WTC11 (cell line): ENCODE results near the gene ALG8. TPM values are rescaled to one million over a fixed set of nuclear protein-coding genes. Genes with fewer than 3 reads are reported as not detected.

Experiments used
- ATAC-seq: fragments of 200-7000 bp; cut with Tn5 transposase; 2 replicates; pipeline ENCODE4 v1.10.0; 2021; ENCODE audit warnings: mild to moderate bottlenecking, moderate library complexity
- CTCF ChIA-PET: fragments of 300-600 bp; sonication (Branson Sonifier 250); formaldehyde crosslinking; loops from one replicate; lab custom pipeline; 2021; ENCODE audit warnings: antibody characterized with exemption; lab: Charles Lee
- POLR2A ChIA-PET: fragments of 350-600 bp; sonication (Branson Sonifier 250); formaldehyde crosslinking; loops from one replicate; lab custom pipeline; 2021; ENCODE audit warnings: antibody characterized with exemption; lab: Charles Lee
- DNase-seq: peaks from one replicate; pipeline ENCODE4 v3.0.0; 2021; ENCODE audit warnings: low spot score
- H3K27ac Mint-ChIP-seq: 2 replicates; pipeline ENCODE4 v1.8.0; 2021; ENCODE audit warnings: mixed read lengths
- H3K27me3 Mint-ChIP-seq: 2 replicates; pipeline ENCODE4 v1.8.0; 2021; ENCODE audit warnings: low read depth, mild to moderate bottlenecking, moderate library complexity, mixed read lengths
- H3K36me3 Mint-ChIP-seq: 2 replicates; pipeline ENCODE4 v1.8.0; 2021; ENCODE audit warnings: mixed read lengths
- H3K4me1 Mint-ChIP-seq: 2 replicates; pipeline ENCODE4 v1.8.0; 2022; ENCODE audit warnings: mixed read lengths
- H3K4me3 Mint-ChIP-seq: 2 replicates; pipeline ENCODE4 v1.8.0; 2021; ENCODE audit warnings: mild to moderate bottlenecking, moderate library complexity, mixed read lengths
- H3K9me3 Mint-ChIP-seq: 2 replicates; pipeline ENCODE4 v1.8.0; 2021; ENCODE audit warnings: mixed read lengths
- CREM ChIP-seq: sonication (generic); formaldehyde crosslinking; IDR thresholded peaks from 2 replicates; pipeline ENCODE4 v1.8.1; 2022; ENCODE audit warnings: mild to moderate bottlenecking, missing genetic modification reagents, moderate library complexity
- ELF4 ChIP-seq: sonication (generic); formaldehyde crosslinking; IDR thresholded peaks from 2 replicates; pipeline ENCODE4 v1.8.1; 2022; ENCODE audit warnings: low read depth, mild to moderate bottlenecking, moderate library complexity, missing genetic modification reagents
- EMX1 ChIP-seq: fragments of 250-450 bp; sonication (Bioruptor Pico); IDR thresholded peaks from 2 replicates; pipeline ENCODE4 v1.8.0; 2021; ENCODE audit warnings: mild to moderate bottlenecking
- ETV6 ChIP-seq: sonication (generic); formaldehyde crosslinking; IDR thresholded peaks from 2 replicates; pipeline ENCODE4 v1.8.1; 2022; ENCODE audit warnings: mild to moderate bottlenecking, missing genetic modification reagents
- FOXJ3 ChIP-seq: sonication (generic); formaldehyde crosslinking; IDR thresholded peaks from 2 replicates; pipeline ENCODE4 v1.9.0; 2021; ENCODE audit warnings: missing genetic modification reagents, mild to moderate bottlenecking, borderline replicate concordance
- FOXK1 ChIP-seq: sonication (generic); formaldehyde crosslinking; IDR thresholded peaks from 2 replicates; pipeline ENCODE4 v1.8.0; 2022; ENCODE audit warnings: mild to moderate bottlenecking, moderate library complexity, missing genetic modification reagents
- FOXP1 ChIP-seq: sonication (generic); formaldehyde crosslinking; IDR thresholded peaks from 2 replicates; pipeline ENCODE4 v1.8.0; 2022; ENCODE audit warnings: missing genetic modification reagents, mild to moderate bottlenecking, moderate library complexity, borderline replicate concordance
- KAT7 ChIP-seq: sonication (generic); formaldehyde crosslinking; IDR thresholded peaks from 2 replicates; pipeline ENCODE4 v1.8.1; 2023; ENCODE audit warnings: missing genetic modification reagents, mild to moderate bottlenecking, borderline replicate concordance
- MYBL2 ChIP-seq: sonication (generic); formaldehyde crosslinking; IDR thresholded peaks from 2 replicates; pipeline ENCODE4 v1.8.1; 2023; ENCODE audit warnings: mild to moderate bottlenecking, moderate library complexity, missing genetic modification reagents
- NFATC4 ChIP-seq: fragments of 250-450 bp; sonication (Bioruptor Pico); IDR thresholded peaks from 2 replicates; pipeline ENCODE4 v1.9.0; 2021; ENCODE audit warnings: mild to moderate bottlenecking
- NR3C1 ChIP-seq: sonication (generic); formaldehyde crosslinking; conservative IDR thresholded peaks from 2 replicates; pipeline ENCODE4 v1.8.1; 2023; ENCODE audit warnings: low read depth, mild to moderate bottlenecking, missing genetic modification reagents
- PRRX2 ChIP-seq: fragments of 250-450 bp; sonication (Bioruptor Pico); IDR thresholded peaks from 2 replicates; pipeline ENCODE4 v1.8.0; 2021; ENCODE audit warnings: mild to moderate bottlenecking
- RELA ChIP-seq: sonication (generic); formaldehyde crosslinking; IDR thresholded peaks from 2 replicates; pipeline ENCODE4 v1.8.1; 2022; ENCODE audit warnings: missing genetic modification reagents, mild to moderate bottlenecking, borderline replicate concordance
- ZNF219 ChIP-seq: sonication (generic); formaldehyde crosslinking; IDR thresholded peaks from 2 replicates; pipeline ENCODE4 v1.8.0; 2023; ENCODE audit warnings: missing genetic modification reagents, mild to moderate bottlenecking, borderline replicate concordance
- ZNF263 ChIP-seq: sonication (generic); formaldehyde crosslinking; IDR thresholded peaks from 2 replicates; pipeline ENCODE4 v1.8.1; 2022; ENCODE audit warnings: low read depth, mild to moderate bottlenecking, moderate library complexity, missing genetic modification reagents
- ZNF423 ChIP-seq: fragments of 250-450 bp; sonication (Bioruptor Pico); IDR thresholded peaks from 2 replicates; pipeline ENCODE4 v2.1.2; 2022; ENCODE audit warnings: mild to moderate bottlenecking, moderate library complexity
- total RNA-seq: library from RNA; stranded (reverse); gene quantifications from 3 replicates; pipeline ENCODE4 v1.2.3, GENCODE V29; 2021
- TF ChIP-seq, protein P1 (sequence below): sonication (generic); formaldehyde crosslinking; IDR thresholded peaks from 2 replicates; pipeline ENCODE4 v1.8.0; 2022; ENCODE audit warnings: mild to moderate bottlenecking, missing genetic modification reagents
- TF ChIP-seq, protein P2 (sequence below): fragments of 250-450 bp; sonication (Bioruptor Pico); IDR thresholded peaks from 2 replicates; pipeline ENCODE4 v1.9.0; 2021; ENCODE audit warnings: mild to moderate bottlenecking
- TF ChIP-seq, protein P3 (sequence below): sonication (generic); formaldehyde crosslinking; IDR thresholded peaks from 2 replicates; pipeline ENCODE4 v1.8.0; 2023; ENCODE audit warnings: mild to moderate bottlenecking, missing genetic modification reagents
- TF ChIP-seq, protein P4 (sequence below): sonication (generic); formaldehyde crosslinking; IDR thresholded peaks from 2 replicates; pipeline ENCODE4 v1.8.1; 2023; ENCODE audit warnings: mild to moderate bottlenecking, moderate library complexity, missing genetic modification reagents
- TF ChIP-seq, protein P5 (sequence below): sonication (generic); formaldehyde crosslinking; IDR thresholded peaks from 2 replicates; pipeline ENCODE4 v1.8.1; 2022; ENCODE audit warnings: low read depth, mild to moderate bottlenecking, moderate library complexity, missing genetic modification reagents, borderline replicate concordance
- TF ChIP-seq, protein P6 (sequence below): fragments of 250-450 bp; sonication (Bioruptor Pico); conservative IDR thresholded peaks from 2 replicates; pipeline ENCODE4 v1.9.0; 2021; ENCODE audit warnings: mild to moderate bottlenecking
- TF ChIP-seq, protein P7 (sequence below): sonication (generic); formaldehyde crosslinking; IDR thresholded peaks from 2 replicates; pipeline ENCODE4 v1.8.1; 2022; ENCODE audit warnings: mild to moderate bottlenecking, missing genetic modification reagents, moderate library complexity, borderline replicate concordance
- TF ChIP-seq, protein P8 (sequence below): sonication (generic); formaldehyde crosslinking; IDR thresholded peaks from 2 replicates; pipeline ENCODE4 v1.8.0; 2022; ENCODE audit warnings: mild to moderate bottlenecking, missing genetic modification reagents

Gene ALG8
- total RNA-seq, 1 experiment from 2014 or later = 63.8 TPM

DNA sequence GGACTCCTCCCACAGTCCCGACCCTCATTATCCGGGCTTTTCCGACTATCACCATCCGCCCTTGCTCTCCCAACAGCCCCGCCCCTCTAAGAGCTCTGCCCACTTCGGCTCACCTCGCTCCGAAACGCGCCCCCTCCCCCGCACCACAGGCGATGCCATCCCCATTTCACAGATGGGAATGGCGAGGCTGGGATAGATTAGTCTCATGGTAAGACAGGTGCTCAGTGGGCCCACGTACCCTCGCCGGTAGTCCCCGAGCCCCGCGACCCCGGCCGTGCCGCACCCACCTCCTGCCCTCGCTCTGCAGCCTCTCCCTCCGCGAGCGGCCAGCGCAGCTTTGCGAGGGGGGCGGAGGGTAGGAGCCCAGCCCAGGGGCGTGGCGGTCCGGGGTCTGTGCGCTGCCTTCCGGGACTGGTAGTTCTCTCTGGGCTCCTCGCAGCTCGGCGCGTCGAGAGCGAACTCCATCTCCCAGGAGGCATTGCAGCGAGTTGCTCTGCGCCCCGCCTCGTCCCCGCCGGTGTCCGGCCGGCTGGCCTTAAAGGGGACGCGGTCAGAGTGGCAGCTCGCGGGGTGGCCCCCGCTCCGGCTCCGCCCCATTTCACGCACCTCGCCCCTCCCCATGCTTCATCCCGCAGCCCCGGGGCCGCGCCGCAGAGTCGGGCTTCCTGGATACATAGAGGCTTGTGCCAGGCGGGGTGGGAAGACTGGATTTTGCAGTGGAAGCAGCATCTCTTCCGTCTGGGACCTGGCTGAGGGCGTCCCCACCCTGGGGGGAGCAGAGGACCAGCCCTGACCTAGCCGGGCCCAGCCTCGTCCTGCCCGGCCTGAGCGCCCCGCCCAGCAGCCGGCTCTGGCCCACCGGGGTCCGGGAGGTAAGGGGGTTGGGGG lies 49.1 kb upstream of the ALG8 start, which contains the start of the genes KCTD21 and USP35:
TSS of gene KCTD21 (minus strand) at position 341 of the 888 bp plus-strand sequence. CDS start 14,072 bp downstream, outside the sequence.
TSS of gene USP35 (plus strand) at position 634 of the 888 bp plus-strand sequence. CDS start 7,327 bp downstream, outside the sequence.
- ChIA-PET POLR2A (interaction anchor here (0.8 to 1.5 kb wide), 4 partner anchors 9 to 229 kb away, joined by 3 to 9 read pairs (median 3); partner anchors contain the start of genes ALG8 and GAB2), CTCF (interaction anchor here (0.5 to 2.2 kb wide), 10 partner anchors 11 to 544 kb away, joined by 3 to 11 read pairs (median 4); partner anchors contain the start of genes ALG8 and GAB2)
- H3K36me3 Mint-ChIP-seq = no peaks in the 10 kb centered on the region
- DNase-seq = peak; percentile 97
- peak within 1 kb of the TSS; percentile 91 for H3K4me3 Mint-ChIP-seq
- H3K27me3 Mint-ChIP-seq = no peaks in the 10 kb centered on the region; the same call in 1 of the 2 replicates
- H3K4me1 Mint-ChIP-seq = peaks cover 23% of the 10 kb centered on the region
- peak; percentile 95 for ATAC-seq
- no peaks in the 10 kb centered on the region for H3K9me3 Mint-ChIP-seq
- no peak within 1 kb of the TSS; the same call in 1 of the 2 replicates for H3K27ac Mint-ChIP-seq
- TF ChIP-seq ZNF263 (CRISPR knock-in tag) = no peak
- TF ChIP-seq, protein P1, sequence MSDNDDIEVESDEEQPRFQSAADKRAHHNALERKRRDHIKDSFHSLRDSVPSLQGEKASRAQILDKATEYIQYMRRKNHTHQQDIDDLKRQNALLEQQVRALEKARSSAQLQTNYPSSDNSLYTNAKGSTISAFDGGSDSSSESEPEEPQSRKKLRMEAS (CRISPR knock-in tag) = peak; percentile 72
- peak; percentile 56 for TF ChIP-seq ETV6 (CRISPR knock-in tag)
- TF ChIP-seq NFATC4 (CRISPR knock-in tag) = no peak
- peak; percentile 21; the same call in 1 of the 2 replicates for TF ChIP-seq CREM (CRISPR knock-in tag)
- no peak; the same call in 1 of the 2 replicates for TF ChIP-seq EMX1
- TF ChIP-seq, protein P2, sequence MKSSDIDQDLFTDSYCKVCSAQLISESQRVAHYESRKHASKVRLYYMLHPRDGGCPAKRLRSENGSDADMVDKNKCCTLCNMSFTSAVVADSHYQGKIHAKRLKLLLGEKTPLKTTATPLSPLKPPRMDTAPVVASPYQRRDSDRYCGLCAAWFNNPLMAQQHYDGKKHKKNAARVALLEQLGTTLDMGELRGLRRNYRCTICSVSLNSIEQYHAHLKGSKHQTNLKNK (CRISPR knock-in tag) = no peak
- TF ChIP-seq FOXP1 = no peak
- no peak for TF ChIP-seq MYBL2 (CRISPR knock-in tag)
- TF ChIP-seq, protein P3, sequence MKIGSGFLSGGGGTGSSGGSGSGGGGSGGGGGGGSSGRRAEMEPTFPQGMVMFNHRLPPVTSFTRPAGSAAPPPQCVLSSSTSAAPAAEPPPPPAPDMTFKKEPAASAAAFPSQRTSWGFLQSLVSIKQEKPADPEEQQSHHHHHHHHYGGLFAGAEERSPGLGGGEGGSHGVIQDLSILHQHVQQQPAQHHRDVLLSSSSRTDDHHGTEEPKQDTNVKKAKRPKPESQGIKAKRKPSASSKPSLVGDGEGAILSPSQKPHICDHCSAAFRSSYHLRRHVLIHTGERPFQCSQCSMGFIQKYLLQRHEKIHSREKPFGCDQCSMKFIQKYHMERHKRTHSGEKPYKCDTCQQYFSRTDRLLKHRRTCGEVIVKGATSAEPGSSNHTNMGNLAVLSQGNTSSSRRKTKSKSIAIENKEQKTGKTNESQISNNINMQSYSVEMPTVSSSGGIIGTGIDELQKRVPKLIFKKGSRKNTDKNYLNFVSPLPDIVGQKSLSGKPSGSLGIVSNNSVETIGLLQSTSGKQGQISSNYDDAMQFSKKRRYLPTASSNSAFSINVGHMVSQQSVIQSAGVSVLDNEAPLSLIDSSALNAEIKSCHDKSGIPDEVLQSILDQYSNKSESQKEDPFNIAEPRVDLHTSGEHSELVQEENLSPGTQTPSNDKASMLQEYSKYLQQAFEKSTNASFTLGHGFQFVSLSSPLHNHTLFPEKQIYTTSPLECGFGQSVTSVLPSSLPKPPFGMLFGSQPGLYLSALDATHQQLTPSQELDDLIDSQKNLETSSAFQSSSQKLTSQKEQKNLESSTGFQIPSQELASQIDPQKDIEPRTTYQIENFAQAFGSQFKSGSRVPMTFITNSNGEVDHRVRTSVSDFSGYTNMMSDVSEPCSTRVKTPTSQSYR (CRISPR knock-in tag) = no peak
- no peak for TF ChIP-seq PRRX2 (CRISPR knock-in tag)
- TF ChIP-seq RELA (CRISPR knock-in tag) = no peak
- TF ChIP-seq, protein P4, sequence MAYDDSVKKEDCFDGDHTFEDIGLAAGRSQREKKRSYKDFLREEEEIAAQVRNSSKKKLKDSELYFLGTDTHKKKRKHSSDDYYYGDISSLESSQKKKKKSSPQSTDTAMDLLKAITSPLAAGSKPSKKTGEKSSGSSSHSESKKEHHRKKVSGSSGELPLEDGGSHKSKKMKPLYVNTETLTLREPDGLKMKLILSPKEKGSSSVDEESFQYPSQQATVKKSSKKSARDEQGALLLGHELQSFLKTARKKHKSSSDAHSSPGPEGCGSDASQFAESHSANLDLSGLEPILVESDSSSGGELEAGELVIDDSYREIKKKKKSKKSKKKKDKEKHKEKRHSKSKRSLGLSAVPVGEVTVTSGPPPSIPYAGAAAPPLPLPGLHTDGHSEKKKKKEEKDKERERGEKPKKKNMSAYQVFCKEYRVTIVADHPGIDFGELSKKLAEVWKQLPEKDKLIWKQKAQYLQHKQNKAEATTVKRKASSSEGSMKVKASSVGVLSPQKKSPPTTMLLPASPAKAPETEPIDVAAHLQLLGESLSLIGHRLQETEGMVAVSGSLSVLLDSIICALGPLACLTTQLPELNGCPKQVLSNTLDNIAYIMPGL (CRISPR knock-in tag) = no peak
- TF ChIP-seq, protein P5, sequence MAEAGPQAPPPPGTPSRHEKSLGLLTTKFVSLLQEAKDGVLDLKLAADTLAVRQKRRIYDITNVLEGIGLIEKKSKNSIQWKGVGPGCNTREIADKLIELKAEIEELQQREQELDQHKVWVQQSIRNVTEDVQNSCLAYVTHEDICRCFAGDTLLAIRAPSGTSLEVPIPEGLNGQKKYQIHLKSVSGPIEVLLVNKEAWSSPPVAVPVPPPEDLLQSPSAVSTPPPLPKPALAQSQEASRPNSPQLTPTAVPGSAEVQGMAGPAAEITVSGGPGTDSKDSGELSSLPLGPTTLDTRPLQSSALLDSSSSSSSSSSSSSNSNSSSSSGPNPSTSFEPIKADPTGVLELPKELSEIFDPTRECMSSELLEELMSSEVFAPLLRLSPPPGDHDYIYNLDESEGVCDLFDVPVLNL (CRISPR knock-in tag) = no peak
- TF ChIP-seq NR3C1 (CRISPR knock-in tag) = no peak
- TF ChIP-seq ELF4 (CRISPR knock-in tag) = no peak
- no peak for TF ChIP-seq FOXJ3 (CRISPR knock-in tag)
- no peak for TF ChIP-seq KAT7 (CRISPR knock-in tag)
- TF ChIP-seq, protein P6, sequence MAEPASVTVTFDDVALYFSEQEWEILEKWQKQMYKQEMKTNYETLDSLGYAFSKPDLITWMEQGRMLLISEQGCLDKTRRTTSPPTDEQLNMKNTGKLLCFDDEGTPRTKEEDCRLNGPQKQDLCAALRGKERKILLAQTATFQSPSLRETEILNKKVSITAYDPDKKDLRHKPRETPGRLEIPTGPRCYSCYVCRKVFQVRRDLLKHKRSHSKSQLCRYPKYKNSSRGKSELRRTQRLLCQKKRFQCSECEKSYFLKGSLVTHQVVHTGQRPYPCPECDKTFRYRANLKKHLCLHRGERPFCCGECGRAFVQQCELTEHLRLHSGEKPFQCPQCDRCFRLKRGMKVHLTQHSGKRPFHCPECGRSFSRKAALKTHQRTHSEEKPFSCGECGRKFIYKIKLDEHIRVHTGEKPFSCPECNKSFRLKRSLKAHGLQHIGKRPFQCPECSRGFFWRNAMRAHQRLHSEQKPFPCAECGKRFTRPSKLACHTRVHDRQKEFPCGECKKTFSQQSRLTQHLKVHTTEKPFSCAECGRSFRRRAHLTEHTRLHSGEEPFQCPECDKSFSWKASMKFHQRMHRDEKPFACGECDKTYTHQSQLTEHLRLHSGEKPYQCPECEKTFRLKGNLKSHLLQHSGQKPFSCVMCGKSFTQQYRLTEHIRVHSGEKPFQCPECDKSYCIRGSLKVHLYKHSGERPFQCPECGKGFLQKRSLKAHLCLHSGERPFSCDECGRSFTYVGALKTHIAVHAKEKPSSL (CRISPR knock-in tag) = no peak
- TF ChIP-seq, protein P7, sequence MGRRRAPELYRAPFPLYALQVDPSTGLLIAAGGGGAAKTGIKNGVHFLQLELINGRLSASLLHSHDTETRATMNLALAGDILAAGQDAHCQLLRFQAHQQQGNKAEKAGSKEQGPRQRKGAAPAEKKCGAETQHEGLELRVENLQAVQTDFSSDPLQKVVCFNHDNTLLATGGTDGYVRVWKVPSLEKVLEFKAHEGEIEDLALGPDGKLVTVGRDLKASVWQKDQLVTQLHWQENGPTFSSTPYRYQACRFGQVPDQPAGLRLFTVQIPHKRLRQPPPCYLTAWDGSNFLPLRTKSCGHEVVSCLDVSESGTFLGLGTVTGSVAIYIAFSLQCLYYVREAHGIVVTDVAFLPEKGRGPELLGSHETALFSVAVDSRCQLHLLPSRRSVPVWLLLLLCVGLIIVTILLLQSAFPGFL = no peak
- no peak for TF ChIP-seq FOXK1
- TF ChIP-seq ZNF219 (CRISPR knock-in tag) = no peak
- TF ChIP-seq, protein P8, sequence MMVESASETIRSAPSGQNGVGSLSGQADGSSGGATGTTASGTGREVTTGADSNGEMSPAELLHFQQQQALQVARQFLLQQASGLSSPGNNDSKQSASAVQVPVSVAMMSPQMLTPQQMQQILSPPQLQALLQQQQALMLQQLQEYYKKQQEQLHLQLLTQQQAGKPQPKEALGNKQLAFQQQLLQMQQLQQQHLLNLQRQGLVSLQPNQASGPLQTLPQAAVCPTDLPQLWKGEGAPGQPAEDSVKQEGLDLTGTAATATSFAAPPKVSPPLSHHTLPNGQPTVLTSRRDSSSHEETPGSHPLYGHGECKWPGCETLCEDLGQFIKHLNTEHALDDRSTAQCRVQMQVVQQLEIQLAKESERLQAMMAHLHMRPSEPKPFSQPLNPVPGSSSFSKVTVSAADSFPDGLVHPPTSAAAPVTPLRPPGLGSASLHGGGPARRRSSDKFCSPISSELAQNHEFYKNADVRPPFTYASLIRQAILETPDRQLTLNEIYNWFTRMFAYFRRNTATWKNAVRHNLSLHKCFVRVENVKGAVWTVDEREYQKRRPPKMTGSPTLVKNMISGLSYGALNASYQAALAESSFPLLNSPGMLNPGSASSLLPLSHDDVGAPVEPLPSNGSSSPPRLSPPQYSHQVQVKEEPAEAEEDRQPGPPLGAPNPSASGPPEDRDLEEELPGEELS (CRISPR knock-in tag) = no peak
- no peak for TF ChIP-seq ZNF423 (CRISPR knock-in tag)
